Neural progenitor cell (in vitro differentiated cells): ENCODE results near the gene PPA1. TPM values are rescaled to one million over a fixed set of nuclear protein-coding genes. Genes with fewer than 3 reads are reported as not detected.

Experiments
- DNase-seq: peaks from one replicate; pipeline ENCODE4 v3.0.0-alpha.2; 2016; ENCODE audit warnings: low spot score
- H2AFZ ChIP-seq: fragments of 200-600 bp; sonication (generic); replicated peaks from 2 replicates; pipeline ENCODE4 v1.6.1; 2016; ENCODE audit warnings: antibody characterized with exemption
- H3F3A ChIP-seq: fragments of 200-600 bp; sonication (generic); 2 replicates; pipeline ENCODE4 v1.6.1; 2016; ENCODE audit warnings: antibody characterized with exemption, low read depth
- H3K27ac ChIP-seq: fragments of 200-600 bp; sonication (generic); 2 replicates; pipeline ENCODE4 v1.5.1; 2016; ENCODE audit warnings: mild to moderate bottlenecking
- H3K27me3 ChIP-seq: fragments of 200-600 bp; sonication (generic); 2 replicates; pipeline ENCODE4 v1.6.1; 2016; ENCODE audit warnings: mild to moderate bottlenecking, moderate library complexity
- H3K36me3 ChIP-seq: fragments of 200-600 bp; sonication (generic); 2 replicates; pipeline ENCODE4 v1.5.1; 2016
- H3K4me1 ChIP-seq: fragments of 200-600 bp; sonication (generic); 2 replicates; pipeline ENCODE4 v1.6.1; 2016; ENCODE audit warnings: mixed run types
- H3K4me2 ChIP-seq: fragments of 200-600 bp; sonication (generic); 2 replicates; pipeline ENCODE4 v1.6.1; 2016
- H3K4me3 ChIP-seq: fragments of 200-600 bp; sonication (generic); 2 replicates; pipeline ENCODE4 v1.5.1; 2016
- H3K79me2 ChIP-seq: fragments of 200-600 bp; sonication (generic); 2 replicates; pipeline ENCODE4 v1.6.1; 2016; ENCODE audit warnings: low read depth
- H3K9ac ChIP-seq: fragments of 200-600 bp; sonication (generic); 2 replicates; pipeline ENCODE4 v1.6.1; 2016
- H3K9me3 ChIP-seq: fragments of 200-600 bp; sonication (generic); 2 replicates; pipeline ENCODE4 v1.5.1; 2016; ENCODE audit warnings: low read depth
- H4K20me1 ChIP-seq: fragments of 200-600 bp; sonication (generic); 2 replicates; pipeline ENCODE4 v1.6.1; 2016; ENCODE audit warnings: low read depth
- H3K27ac Mint-ChIP-seq: 3 replicates; pipeline ENCODE4 v1.8.0; 2021; ENCODE audit warnings: mixed read lengths
- H3K27me3 Mint-ChIP-seq: 2 replicates; pipeline ENCODE4 v1.8.0; 2022; ENCODE audit warnings: low read depth, mild to moderate bottlenecking, inconsistent platforms, moderate library complexity, mixed read lengths; ENCODE audit not compliant: insufficient read depth
- H3K36me3 Mint-ChIP-seq: 3 replicates; pipeline ENCODE4 v1.8.0; 2021; ENCODE audit warnings: mixed read lengths
- H3K4me1 Mint-ChIP-seq: 3 replicates; pipeline ENCODE4 v1.8.0; 2021; ENCODE audit warnings: mixed read lengths
- H3K4me3 Mint-ChIP-seq: 3 replicates; pipeline ENCODE4 v1.8.0; 2021; ENCODE audit warnings: mild to moderate bottlenecking, moderate library complexity, mixed read lengths
- H3K9me3 Mint-ChIP-seq: 3 replicates; pipeline ENCODE4 v1.8.0; 2020; ENCODE audit warnings: mixed read lengths
- CTCF ChIP-seq: fragments of 200-600 bp; sonication (generic); IDR thresholded peaks from 2 replicates; pipeline ENCODE4 v1.5.1; 2017; ENCODE audit warnings: antibody characterized with exemption, mild to moderate bottlenecking
- EZH2 ChIP-seq: fragments of 200-600 bp; sonication (generic); IDR thresholded peaks from 2 replicates; pipeline ENCODE4 v1.6.1; 2017; ENCODE audit warnings: antibody characterized with exemption, mild to moderate bottlenecking, moderate library complexity
- EZH2phosphoT487 ChIP-seq: fragments of 200-600 bp; sonication (generic); IDR thresholded peaks from 2 replicates; pipeline ENCODE4 v1.6.1; 2017; ENCODE audit warnings: antibody characterized with exemption
- total RNA-seq: library from RNA; depleted of rRNA; stranded (reverse); fragments of >200 nt; gene quantifications from 2 replicates; pipeline ENCODE4 v1.2.3, GENCODE V29; 2015; ENCODE audit warnings: low replicate concordance

Gene PPA1
- total RNA-seq, 1 donor from 2014 or later = 203 TPM

GRCh38 chr10:70277396-70278030, 44.3 kb upstream of the PPA1 start:
- Histone ChIP-seq H3K79me2 (no peaks in the 10 kb centered on the region), H3K9me3 (no peaks in the 10 kb centered on the region), H4K20me1 (no peaks in the 10 kb centered on the region), H3K9ac (no peak overlapping the region), H3K27me3 (peaks cover 24% of the 10 kb centered on the region), H3K4me1 (no peaks in the 10 kb centered on the region), H3K27ac (no peak overlapping the region), H3F3A (no peaks in the 10 kb centered on the region), H3K36me3 (no peaks in the 10 kb centered on the region), H3K4me3 (no peak overlapping the region), H2AFZ (no peak overlapping the region), H3K4me2 (no peak overlapping the region)
- TF ChIP-seq CTCF (no peak), EZH2phosphoT487 (no peak), EZH2 (no peak)
- no peak overlapping the region for H3K4me3 Mint-ChIP-seq
- H3K9me3 Mint-ChIP-seq = peaks cover 5% of the 10 kb centered on the region
- peaks cover 8% of the 10 kb centered on the region for H3K27me3 Mint-ChIP-seq
- H3K27ac Mint-ChIP-seq = no peak overlapping the region
- no peaks in the 10 kb centered on the region for H3K36me3 Mint-ChIP-seq
- peaks cover 3% of the 10 kb centered on the region for H3K4me1 Mint-ChIP-seq
- DNase-seq = no peak

GRCh38 chr10:70274643-70275042, 41.4 kb upstream of the PPA1 start:
- DNase-seq = no peak
- no peak overlapping the region for H3K27ac Mint-ChIP-seq
- peaks cover 8% of the 10 kb centered on the region for H3K27me3 Mint-ChIP-seq

GRCh38 chr10:70272925-70273316, 39.7 kb upstream of the PPA1 start:
- no peak overlapping the region for H3K4me3 ChIP-seq
- H4K20me1 ChIP-seq = no peaks in the 10 kb centered on the region
- H3K9me3 ChIP-seq = no peaks in the 10 kb centered on the region
- Mint-ChIP-seq H3K9me3 (peaks cover 5% of the 10 kb centered on the region), H3K27ac (no peak overlapping the region), H3K36me3 (no peaks in the 10 kb centered on the region), H3K4me1 (peaks cover 7% of the 10 kb centered on the region), H3K27me3 (peaks cover 8% of the 10 kb centered on the region), H3K4me3 (no peak overlapping the region)
- no peaks in the 10 kb centered on the region for H3K79me2 ChIP-seq
- H3K27ac ChIP-seq = no peak overlapping the region
- H3F3A ChIP-seq = no peaks in the 10 kb centered on the region
- no peak overlapping the region for H3K9ac ChIP-seq
- H3K36me3 ChIP-seq = no peaks in the 10 kb centered on the region
- no peak overlapping the region for H2AFZ ChIP-seq
- no peaks in the 10 kb centered on the region for H3K4me1 ChIP-seq
- TF ChIP-seq EZH2phosphoT487 = no peak
- TF ChIP-seq EZH2 = no peak
- peak; percentile 45 for TF ChIP-seq CTCF
- DNase-seq = no peak
- no peak overlapping the region for H3K4me2 ChIP-seq
- no peaks in the 10 kb centered on the region for H3K27me3 ChIP-seq

More at GRCh38 chr10:70274643-70275042, 41.4 kb upstream of the PPA1 start:
- no peak overlapping the region for H3K4me2 ChIP-seq
- no peaks in the 10 kb centered on the region for H3K36me3 ChIP-seq
- H3K4me1 Mint-ChIP-seq = peaks cover 7% of the 10 kb centered on the region
- H3K4me3 ChIP-seq = no peak overlapping the region
- H3K9ac ChIP-seq = no peak overlapping the region
- H3F3A ChIP-seq = no peaks in the 10 kb centered on the region
- no peaks in the 10 kb centered on the region for H3K27me3 ChIP-seq
- no peaks in the 10 kb centered on the region for H3K4me1 ChIP-seq
- H3K9me3 Mint-ChIP-seq = peaks cover 5% of the 10 kb centered on the region
- TF ChIP-seq CTCF = no peak
- no peak for TF ChIP-seq EZH2phosphoT487
- no peak for TF ChIP-seq EZH2
- H3K79me2 ChIP-seq = no peaks in the 10 kb centered on the region
- H4K20me1 ChIP-seq = no peaks in the 10 kb centered on the region
- no peaks in the 10 kb centered on the region for H3K9me3 ChIP-seq
- no peak overlapping the region for H3K27ac ChIP-seq
- no peak overlapping the region for H3K4me3 Mint-ChIP-seq
- no peaks in the 10 kb centered on the region for H3K36me3 Mint-ChIP-seq
- no peak overlapping the region for H2AFZ ChIP-seq
